ENCODE data around the gene FAIM2.
A peak's percentile ranks its signal among the peaks of the same experiment; 100 is the strongest.

FAIM2 gene

GRCh38 chr12:49905718-49906314, 2.1 kb upstream of the FAIM2 start:
- no CpG with 5 or more reads among the region's 7 CpGs for WGBS (ENCODE audit: insufficient coverage, insufficient read length)
- H3K4me3 ChIP-seq (ENCODE audit: low read length): no peak overlapping the region

GRCh38 chr12:49904601-49905000, 901 bp upstream of the FAIM2 start:
- DNase-seq (ENCODE audit: low read depth, low spot score): no peak
- H3K36me3 ChIP-seq (ENCODE audit: control insufficient read depth, insufficient read depth, low read length): no peaks in the 10 kb centered on the region
- no peak overlapping the region for H3K4me3 ChIP-seq (ENCODE audit: low read length)
- H3K27ac ChIP-seq (ENCODE audit: low read length): no peak overlapping the region
- H3K4me1 ChIP-seq (ENCODE audit: control insufficient read depth, insufficient read depth, low read length): peaks cover 4% of the 10 kb centered on the region
- H3K27me3 ChIP-seq (ENCODE audit: control insufficient read depth, insufficient read depth, low read length): peaks cover 4% of the 10 kb centered on the region; the same call in 1 of the 2 replicates
- WGBS (ENCODE audit: insufficient coverage, insufficient read length): no CpG with 5 or more reads among the region's 11 CpGs
- H3K9me3 ChIP-seq (ENCODE audit: control insufficient read depth, insufficient read depth, low read length): no peaks in the 10 kb centered on the region

More at GRCh38 chr12:49905718-49906314, 2.1 kb upstream of the FAIM2 start:
- Histone ChIP-seq H3K36me3 (ENCODE audit: control insufficient read depth, insufficient read depth, low read length) (no peaks in the 10 kb centered on the region), H3K4me1 (ENCODE audit: control insufficient read depth, insufficient read depth, low read length) (peaks cover 5% of the 10 kb centered on the region), H3K27me3 (ENCODE audit: control insufficient read depth, insufficient read depth, low read length) (peaks cover 4% of the 10 kb centered on the region; the same call in 1 of the 2 replicates), H3K9me3 (ENCODE audit: control insufficient read depth, insufficient read depth, low read length) (no peaks in the 10 kb centered on the region), H3K27ac (ENCODE audit: low read length) (no peak overlapping the region)
- DNase-seq (ENCODE audit: low read depth, low spot score): no peak

DNA sequence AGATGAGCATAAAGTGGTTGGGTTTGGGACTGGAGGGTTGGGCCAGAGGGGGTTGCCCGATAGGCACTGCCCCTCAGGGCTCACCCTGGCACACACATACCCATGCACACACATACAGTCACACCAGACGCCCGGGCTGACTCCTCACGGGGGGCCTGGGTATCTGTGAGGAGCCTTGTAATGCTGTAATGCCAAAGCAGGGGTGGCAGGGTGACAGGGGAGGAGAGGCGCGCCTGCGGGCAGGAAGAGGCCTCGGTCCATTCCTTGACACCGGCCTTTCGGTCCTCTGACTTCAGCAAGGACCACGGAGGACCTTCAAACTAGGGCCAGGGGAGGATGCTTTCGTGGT, 375 bp downstream of the FAIM2 start:
- no peak for DNase-seq (ENCODE audit: low read depth, low spot score)
- Histone ChIP-seq H3K4me1 (ENCODE audit: control insufficient read depth, insufficient read depth, low read length) (no peaks in the 10 kb centered on the region), H3K36me3 (ENCODE audit: control insufficient read depth, insufficient read depth, low read length) (no peaks in the 10 kb centered on the region), H3K4me3 (ENCODE audit: low read length) (peak overlapping the region; percentile 13; the same call in 1 of the 2 replicates), H3K27me3 (ENCODE audit: control insufficient read depth, insufficient read depth, low read length) (peaks cover 4% of the 10 kb centered on the region; the same call in 1 of the 2 replicates), H3K27ac (ENCODE audit: low read length) (no peak overlapping the region), H3K9me3 (ENCODE audit: control insufficient read depth, insufficient read depth, low read length) (no peaks in the 10 kb centered on the region)
- WGBS (ENCODE audit: insufficient coverage, insufficient read length): no CpG with 5 or more reads among the region's 12 CpGs

DNA sequence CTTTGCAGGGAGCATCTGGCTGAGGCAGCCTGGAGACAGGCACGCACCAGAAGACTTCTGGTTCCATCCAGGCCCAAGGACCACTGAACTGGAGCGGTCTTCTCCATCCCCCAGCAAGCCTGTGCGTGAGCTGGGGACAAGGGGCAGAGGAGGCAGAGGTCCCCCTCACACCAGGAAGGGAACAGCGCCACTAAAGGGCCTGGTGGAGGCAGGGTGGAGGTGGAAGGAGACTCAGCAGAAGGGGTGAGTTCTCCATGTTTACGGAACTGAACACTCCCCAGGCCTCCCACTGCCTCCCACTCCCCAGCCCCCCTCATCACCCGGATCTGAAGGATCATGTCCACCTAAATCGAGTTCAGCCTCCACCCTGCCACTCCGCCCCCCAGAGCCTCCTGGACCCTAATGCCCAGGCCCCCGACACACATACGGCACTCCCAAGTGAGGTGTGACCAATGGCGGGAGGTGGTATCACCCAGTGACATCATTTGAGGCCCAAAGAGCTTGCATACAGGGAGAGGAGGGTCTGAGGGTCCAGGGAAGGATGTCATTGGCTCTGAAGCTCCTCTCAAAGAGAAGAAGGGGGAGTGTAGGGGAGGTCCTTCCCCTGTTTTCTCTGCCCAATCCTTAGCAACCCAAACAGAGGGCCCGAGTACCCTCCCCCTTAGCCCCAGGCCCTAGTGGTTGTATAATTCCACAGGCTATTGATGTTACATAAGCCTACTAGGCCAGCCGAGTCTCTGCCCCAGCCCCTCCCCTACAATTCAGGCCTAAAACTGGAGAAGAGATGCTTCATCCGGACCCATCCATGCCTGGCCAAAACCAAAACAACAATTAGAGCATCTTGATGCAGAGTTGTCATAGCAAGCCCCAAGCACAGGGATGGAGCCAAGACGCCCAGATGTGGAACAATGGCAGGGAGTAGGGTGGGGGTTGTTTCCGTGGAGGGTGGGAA, 1.0 kb downstream of the FAIM2 start:
- Histone ChIP-seq H3K4me3 (ENCODE audit: low read length) (no peak overlapping the region), H3K36me3 (ENCODE audit: control insufficient read depth, insufficient read depth, low read length) (no peaks in the 10 kb centered on the region), H3K27me3 (ENCODE audit: control insufficient read depth, insufficient read depth, low read length) (peaks cover 4% of the 10 kb centered on the region; the same call in 1 of the 2 replicates), H3K9me3 (ENCODE audit: control insufficient read depth, insufficient read depth, low read length) (no peaks in the 10 kb centered on the region), H3K27ac (ENCODE audit: low read length) (no peak overlapping the region), H3K4me1 (ENCODE audit: control insufficient read depth, insufficient read depth, low read length) (no peaks in the 10 kb centered on the region)
- no peak for DNase-seq (ENCODE audit: low read depth, low spot score)
- no CpG with 5 or more reads among the region's 16 CpGs for WGBS (ENCODE audit: insufficient coverage, insufficient read length)

- no peak overlapping the region for H3K27ac ChIP-seq (ENCODE audit: low read length)
- H3K4me3 ChIP-seq (ENCODE audit: low read length): no peak overlapping the region
- WGBS (ENCODE audit: insufficient coverage, insufficient read length): no CpG with 5 or more reads among the region's 5 CpGs
- H3K27me3 ChIP-seq (ENCODE audit: control insufficient read depth, insufficient read depth, low read length): peaks cover 4% of the 10 kb centered on the region; the same call in 1 of the 2 replicates
- no peaks in the 10 kb centered on the region for H3K36me3 ChIP-seq (ENCODE audit: control insufficient read depth, insufficient read depth, low read length)
- no peaks in the 10 kb centered on the region for H3K9me3 ChIP-seq (ENCODE audit: control insufficient read depth, insufficient read depth, low read length)
- no peaks in the 10 kb centered on the region for H3K4me1 ChIP-seq (ENCODE audit: control insufficient read depth, insufficient read depth, low read length)
- DNase-seq (ENCODE audit: low read depth, low spot score): no peak
These were observed 1.7 kb downstream of the FAIM2 start for GRCh38 chr12:49901986-49902385.

DNA sequence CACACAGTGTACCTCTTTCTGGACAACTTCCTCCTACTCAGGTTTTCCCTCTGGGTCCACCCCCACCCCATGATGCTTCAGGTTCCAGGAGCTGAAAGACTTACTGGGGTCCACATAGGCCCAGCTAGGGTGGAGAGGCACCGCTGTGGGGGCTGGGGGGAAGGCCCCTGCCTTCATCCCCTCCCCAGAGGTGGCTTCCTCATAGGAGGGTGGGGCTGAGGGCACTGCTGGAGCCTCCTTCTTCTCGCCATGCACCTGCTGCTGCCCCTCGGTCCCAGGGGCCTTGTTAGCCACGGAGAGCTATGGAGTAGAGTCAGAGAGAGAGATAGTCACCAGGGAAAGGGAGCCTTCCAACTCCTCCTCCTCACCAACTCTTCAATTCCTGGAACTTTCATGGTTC, 2.7 kb downstream of the FAIM2 start:
- no peak overlapping the region for H3K4me3 ChIP-seq (ENCODE audit: low read length)
- H3K27ac ChIP-seq (ENCODE audit: low read length): no peak overlapping the region
- no peak for DNase-seq (ENCODE audit: low read depth, low spot score)
- WGBS (ENCODE audit: insufficient coverage, insufficient read length): no CpG with 5 or more reads among the region's 4 CpGs
- H3K9me3 ChIP-seq (ENCODE audit: control insufficient read depth, insufficient read depth, low read length): no peaks in the 10 kb centered on the region
- no peaks in the 10 kb centered on the region for H3K36me3 ChIP-seq (ENCODE audit: control insufficient read depth, insufficient read depth, low read length)
- no peaks in the 10 kb centered on the region for H3K4me1 ChIP-seq (ENCODE audit: control insufficient read depth, insufficient read depth, low read length)
- H3K27me3 ChIP-seq (ENCODE audit: control insufficient read depth, insufficient read depth, low read length): peaks cover 4% of the 10 kb centered on the region; the same call in 1 of the 2 replicates

- no CpG with 5 or more reads among the region's 6 CpGs for WGBS (ENCODE audit: insufficient coverage, insufficient read length)
- H3K27ac ChIP-seq (ENCODE audit: low read length): no peak overlapping the region
- H3K4me1 ChIP-seq (ENCODE audit: control insufficient read depth, insufficient read depth, low read length): no peaks in the 10 kb centered on the region
- DNase-seq (ENCODE audit: low read depth, low spot score): no peak
- no peak overlapping the region for H3K4me3 ChIP-seq (ENCODE audit: low read length)
- no peaks in the 10 kb centered on the region for H3K9me3 ChIP-seq (ENCODE audit: control insufficient read depth, insufficient read depth, low read length)
- H3K36me3 ChIP-seq (ENCODE audit: control insufficient read depth, insufficient read depth, low read length): no peaks in the 10 kb centered on the region
- H3K27me3 ChIP-seq (ENCODE audit: control insufficient read depth, insufficient read depth, low read length): peaks cover 4% of the 10 kb centered on the region; the same call in 1 of the 2 replicates
These were observed 3.3 kb downstream of the FAIM2 start for GRCh38 chr12:49900371-49900770.

DNA sequence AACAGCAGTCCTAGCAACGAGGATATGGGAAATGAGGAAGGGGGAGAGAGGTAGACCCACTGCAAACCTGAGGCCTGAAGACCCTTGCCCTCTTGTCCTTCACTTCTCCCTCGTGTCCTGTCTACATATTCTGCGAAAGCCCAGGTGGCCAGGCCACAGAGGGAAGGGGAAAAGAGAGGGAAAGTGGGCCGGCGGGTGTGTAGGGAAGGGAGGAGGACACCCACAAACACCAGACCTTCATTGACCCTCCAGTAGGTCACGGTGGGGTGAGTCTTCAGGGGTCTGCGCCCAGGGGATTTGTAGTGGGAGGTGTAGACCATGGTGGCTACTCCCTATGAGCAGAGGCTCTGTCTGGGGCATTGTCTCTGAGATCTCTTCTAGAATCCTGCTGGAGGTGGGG, 3.8 kb downstream of the FAIM2 start:
- Histone ChIP-seq H3K4me3 (ENCODE audit: low read length) (no peak overlapping the region), H3K27me3 (ENCODE audit: control insufficient read depth, insufficient read depth, low read length) (peaks cover 4% of the 10 kb centered on the region; the same call in 1 of the 2 replicates), H3K9me3 (ENCODE audit: control insufficient read depth, insufficient read depth, low read length) (no peaks in the 10 kb centered on the region), H3K4me1 (ENCODE audit: control insufficient read depth, insufficient read depth, low read length) (no peaks in the 10 kb centered on the region), H3K36me3 (ENCODE audit: control insufficient read depth, insufficient read depth, low read length) (no peaks in the 10 kb centered on the region), H3K27ac (ENCODE audit: low read length) (no peak overlapping the region)
- no CpG with 5 or more reads among the region's 7 CpGs for WGBS (ENCODE audit: insufficient coverage, insufficient read length)
- DNase-seq (ENCODE audit: low read depth, low spot score): no peak

- no peak overlapping the region for H3K4me3 ChIP-seq (ENCODE audit: low read length)
- no peaks in the 10 kb centered on the region for H3K9me3 ChIP-seq (ENCODE audit: control insufficient read depth, insufficient read depth, low read length)
- H3K36me3 ChIP-seq (ENCODE audit: control insufficient read depth, insufficient read depth, low read length): no peaks in the 10 kb centered on the region
- H3K4me1 ChIP-seq (ENCODE audit: control insufficient read depth, insufficient read depth, low read length): peaks cover 3% of the 10 kb centered on the region
- peaks cover 4% of the 10 kb centered on the region; the same call in 1 of the 2 replicates for H3K27me3 ChIP-seq (ENCODE audit: control insufficient read depth, insufficient read depth, low read length)
- no CpG with 5 or more reads among the region's 9 CpGs for WGBS (ENCODE audit: insufficient coverage, insufficient read length)
- DNase-seq (ENCODE audit: low read depth, low spot score): no peak
- H3K27ac ChIP-seq (ENCODE audit: low read length): no peak overlapping the region
These were observed 4.3 kb downstream of the FAIM2 start for GRCh38 chr12:49899286-49899843.

GRCh38 chr12:49897276-49897675, 6.4 kb downstream of the FAIM2 start:
- no peaks in the 10 kb centered on the region for H3K27me3 ChIP-seq (ENCODE audit: control insufficient read depth, insufficient read depth, low read length)
- no peak overlapping the region for H3K27ac ChIP-seq (ENCODE audit: low read length)
- no CpG with 5 or more reads among the region's 4 CpGs for WGBS (ENCODE audit: insufficient coverage, insufficient read length)
- no peaks in the 10 kb centered on the region for H3K36me3 ChIP-seq (ENCODE audit: control insufficient read depth, insufficient read depth, low read length)
- no peaks in the 10 kb centered on the region for H3K9me3 ChIP-seq (ENCODE audit: control insufficient read depth, insufficient read depth, low read length)
- peaks cover 3% of the 10 kb centered on the region for H3K4me1 ChIP-seq (ENCODE audit: control insufficient read depth, insufficient read depth, low read length)
- no peak for DNase-seq (ENCODE audit: low read depth, low spot score)
- no peak overlapping the region for H3K4me3 ChIP-seq (ENCODE audit: low read length)

All from iPS DF 6.9 (cell line).